Activated naive CD4-positive, alpha-beta T cell treated with anti-CD3 and anti-CD28 coated beads, Interleukin-2, amount 50 U/mL, for 24 hours (primary cell): ENCODE results near the gene ATP9B.
A peak's percentile ranks its signal among the peaks of the same experiment; 100 is the strongest.
"Not testable (repeated sequence)": the region's sequence is repeated elsewhere in the genome, so short reads cannot be mapped to it uniquely, and the experiment has no call there.

Experiments
- H3K27ac Mint-ChIP-seq: one replicate; pipeline ENCODE4 v1.8.0; 2021; ENCODE audit warnings: mild to moderate bottlenecking, mixed read lengths
- H3K27me3 Mint-ChIP-seq: one replicate; pipeline ENCODE4 v1.8.0; 2021; ENCODE audit warnings: mixed read lengths
- H3K36me3 Mint-ChIP-seq: one replicate; pipeline ENCODE4 v1.8.0; 2021; ENCODE audit warnings: mixed read lengths
- H3K4me1 Mint-ChIP-seq: one replicate; pipeline ENCODE4 v1.8.0; 2021; ENCODE audit warnings: mixed read lengths
- H3K4me3 Mint-ChIP-seq: one replicate; pipeline ENCODE4 v1.8.0; 2021; ENCODE audit warnings: mild to moderate bottlenecking, mixed read lengths
- H3K9me3 Mint-ChIP-seq: one replicate; pipeline ENCODE4 v1.8.0; 2021; ENCODE audit warnings: mixed read lengths

Gene ATP9B

GRCh38 chr18:79250301-79250981 is 181.2 kb downstream of the ATP9B start:
- Mint-ChIP-seq H3K27me3 (no peaks in the 10 kb centered on the region), H3K27ac (no peak overlapping the region), H3K4me3 (no peak overlapping the region), H3K36me3 (peaks cover 10% of the 10 kb centered on the region), H3K4me1 (peaks cover 28% of the 10 kb centered on the region), H3K9me3 (no peaks in the 10 kb centered on the region)

GRCh38 chr18:79251021-79251420 is 181.8 kb downstream of the ATP9B start:
- Mint-ChIP-seq H3K27ac (no peak overlapping the region), H3K4me3 (no peak overlapping the region), H3K27me3 (no peaks in the 10 kb centered on the region), H3K9me3 (no peaks in the 10 kb centered on the region), H3K36me3 (peaks cover 11% of the 10 kb centered on the region), H3K4me1 (peaks cover 28% of the 10 kb centered on the region)

- Mint-ChIP-seq H3K9me3 (no peaks in the 10 kb centered on the region), H3K27ac (no peak overlapping the region), H3K27me3 (no peaks in the 10 kb centered on the region), H3K36me3 (peaks cover 13% of the 10 kb centered on the region), H3K4me1 (peaks cover 22% of the 10 kb centered on the region), H3K4me3 (no peak overlapping the region)
Measured at GRCh38 chr18:79252904-79253633, 183.9 kb downstream of the ATP9B start.

GRCh38 chr18:79257480-79257879 is 188.3 kb downstream of the ATP9B start:
- Mint-ChIP-seq H3K36me3 (peaks cover 25% of the 10 kb centered on the region), H3K4me1 (no peaks in the 10 kb centered on the region), H3K9me3 (no peaks in the 10 kb centered on the region), H3K27me3 (no peaks in the 10 kb centered on the region), H3K4me3 (no peak overlapping the region), H3K27ac (no peak overlapping the region)

GRCh38 chr18:79258447-79258846 is 189.3 kb downstream of the ATP9B start:
- Mint-ChIP-seq H3K27me3 (no peaks in the 10 kb centered on the region), H3K4me3 (no peak overlapping the region)

GRCh38 chr18:79259218-79259617 is 190.0 kb downstream of the ATP9B start:
- no peaks in the 10 kb centered on the region for H3K27me3 Mint-ChIP-seq
- H3K27ac Mint-ChIP-seq = no peak overlapping the region
- no peak overlapping the region for H3K4me3 Mint-ChIP-seq
- peaks cover 27% of the 10 kb centered on the region for H3K36me3 Mint-ChIP-seq
- no peaks in the 10 kb centered on the region for H3K4me1 Mint-ChIP-seq
- H3K9me3 Mint-ChIP-seq = no peaks in the 10 kb centered on the region

More at GRCh38 chr18:79258447-79258846, 189.3 kb downstream of the ATP9B start:
- Mint-ChIP-seq H3K4me1 (no peaks in the 10 kb centered on the region), H3K9me3 (no peaks in the 10 kb centered on the region), H3K36me3 (peaks cover 26% of the 10 kb centered on the region), H3K27ac (no peak overlapping the region)

GRCh38 chr18:79260023-79260422 is 190.8 kb downstream of the ATP9B start:
- Mint-ChIP-seq H3K4me3 (no peak overlapping the region), H3K4me1 (no peaks in the 10 kb centered on the region), H3K36me3 (peaks cover 26% of the 10 kb centered on the region), H3K27ac (no peak overlapping the region), H3K27me3 (no peaks in the 10 kb centered on the region), H3K9me3 (peaks cover 3% of the 10 kb centered on the region)

- Mint-ChIP-seq H3K36me3 (peaks cover 26% of the 10 kb centered on the region), H3K27ac (no peak overlapping the region), H3K4me1 (no peaks in the 10 kb centered on the region), H3K4me3 (no peak overlapping the region), H3K9me3 (peaks cover 8% of the 10 kb centered on the region), H3K27me3 (no peaks in the 10 kb centered on the region)
Measured at GRCh38 chr18:79260510-79260909, 191.3 kb downstream of the ATP9B start.

- H3K4me3 Mint-ChIP-seq, H3K27ac Mint-ChIP-seq, H3K27me3 Mint-ChIP-seq, H3K4me1 Mint-ChIP-seq: not testable (repeated sequence)
- peaks cover 35% of the 10 kb centered on the region for H3K36me3 Mint-ChIP-seq
- peaks cover 12% of the 10 kb centered on the region for H3K9me3 Mint-ChIP-seq
Measured at GRCh38 chr18:79265068-79265467, 195.9 kb downstream of the ATP9B start.

- H3K9me3 Mint-ChIP-seq, H3K4me3 Mint-ChIP-seq, H3K27ac Mint-ChIP-seq, H3K27me3 Mint-ChIP-seq: not testable (repeated sequence)
- peaks cover 11% of the 10 kb centered on the region for H3K4me1 Mint-ChIP-seq
- peaks cover 43% of the 10 kb centered on the region for H3K36me3 Mint-ChIP-seq
Measured at GRCh38 chr18:79271812-79272211, 202.6 kb downstream of the ATP9B start.

- Mint-ChIP-seq H3K27ac (no peak overlapping the region), H3K36me3 (peaks cover 44% of the 10 kb centered on the region)
Measured at GRCh38 chr18:79272916-79273315, 203.7 kb downstream of the ATP9B start.

GRCh38 chr18:79274823-79275222 is 205.6 kb downstream of the ATP9B start:
- H3K27me3 Mint-ChIP-seq = no peaks in the 10 kb centered on the region
- H3K4me1 Mint-ChIP-seq = peaks cover 11% of the 10 kb centered on the region
- no peak overlapping the region for H3K4me3 Mint-ChIP-seq
- peaks cover 36% of the 10 kb centered on the region for H3K36me3 Mint-ChIP-seq
- no peaks in the 10 kb centered on the region for H3K9me3 Mint-ChIP-seq
- H3K27ac Mint-ChIP-seq = no peak overlapping the region

More at GRCh38 chr18:79272916-79273315, 203.7 kb downstream of the ATP9B start:
- peaks cover 11% of the 10 kb centered on the region for H3K4me1 Mint-ChIP-seq
- H3K4me3 Mint-ChIP-seq = no peak overlapping the region
- no peaks in the 10 kb centered on the region for H3K27me3 Mint-ChIP-seq
- no peaks in the 10 kb centered on the region for H3K9me3 Mint-ChIP-seq

GRCh38 chr18:79275461-79275860 is 206.3 kb downstream of the ATP9B start:
- Mint-ChIP-seq H3K27ac (peak overlapping the region; percentile 74), H3K9me3 (no peaks in the 10 kb centered on the region), H3K4me1 (peaks cover 11% of the 10 kb centered on the region), H3K27me3 (no peaks in the 10 kb centered on the region), H3K36me3 (peaks cover 35% of the 10 kb centered on the region), H3K4me3 (no peak overlapping the region)

GRCh38 chr18:79275992-79276391 is 206.8 kb downstream of the ATP9B start:
- Mint-ChIP-seq H3K27ac (no peak overlapping the region), H3K27me3 (no peaks in the 10 kb centered on the region), H3K4me3 (no peak overlapping the region), H3K4me1 (peaks cover 11% of the 10 kb centered on the region), H3K36me3 (peaks cover 33% of the 10 kb centered on the region), H3K9me3 (no peaks in the 10 kb centered on the region)

GRCh38 chr18:79278896-79279295 is 209.7 kb downstream of the ATP9B start:
- Mint-ChIP-seq H3K27me3 (no peaks in the 10 kb centered on the region), H3K9me3 (peaks cover 6% of the 10 kb centered on the region), H3K27ac (no peak overlapping the region), H3K4me3 (no peak overlapping the region), H3K4me1 (peaks cover 11% of the 10 kb centered on the region), H3K36me3 (peaks cover 40% of the 10 kb centered on the region)

GRCh38 chr18:79283131-79283810 is 214.1 kb downstream of the ATP9B start:
- no peaks in the 10 kb centered on the region for H3K4me1 Mint-ChIP-seq
- no peak overlapping the region for H3K4me3 Mint-ChIP-seq
- H3K27ac Mint-ChIP-seq = no peak overlapping the region
- peaks cover 6% of the 10 kb centered on the region for H3K9me3 Mint-ChIP-seq
- no peaks in the 10 kb centered on the region for H3K27me3 Mint-ChIP-seq
- peaks cover 30% of the 10 kb centered on the region for H3K36me3 Mint-ChIP-seq
